AG04449 (cell line): ENCODE data around the gene ELP4.
"Not testable (repeated sequence)": the region's sequence is repeated elsewhere in the genome, so short reads cannot be mapped to it uniquely, and the experiment has no call there.

Source experiments
- CTCF ChIA-PET: fragments of 350-600 bp; formaldehyde crosslinking; extraction: SDS; loops from one replicate; lab custom pipeline; 2021; ENCODE audit warnings: antibody characterized with exemption; lab: Yijun Ruan, JAX
- POLR2A ChIA-PET: fragments of 400-600, 350-600 bp; formaldehyde crosslinking; extraction: SDS; loops from one replicate; lab custom pipeline; 2020; ENCODE audit warnings: antibody characterized with exemption, inconsistent platforms; lab: Yijun Ruan, JAX
- DNase-seq: peaks from one replicate; pipeline ENCODE4 v3.0.0-alpha.2; 2010; ENCODE audit warnings: low read depth, low spot score
- H3K4me3 ChIP-seq: 2 replicates; pipeline ENCODE4 v1.5.1; 2011; ENCODE audit warnings: low read depth, mild to moderate bottlenecking, control low read depth, low read length
- CTCF ChIP-seq: IDR thresholded peaks from one replicate; pipeline ENCODE4 v1.5.1; 2011; ENCODE audit warnings: mild to moderate bottlenecking, moderate library complexity, low read length, control low read depth, inconsistent platforms; ENCODE audit not compliant: insufficient read depth; ENCODE audit errors: missing control alignments

The ELP4 gene

GRCh38 chr11:31725176-31725575, 215.6 kb downstream of the ELP4 start:
- POLR2A ChIA-PET = no interaction called here
- CTCF ChIA-PET = no interaction called here
- DNase-seq = no peak
- H3K4me3 ChIP-seq = no peak overlapping the region
- no peak for TF ChIP-seq CTCF

- no peak for DNase-seq
- TF ChIP-seq CTCF = no peak
- CTCF ChIA-PET = no interaction called here
- POLR2A ChIA-PET = no interaction called here
- H3K4me3 ChIP-seq = no peak overlapping the region
These were observed 218.9 kb downstream of the ELP4 start for GRCh38 chr11:31728432-31728831.

GRCh38 chr11:31740131-31740530, 230.6 kb downstream of the ELP4 start:
- CTCF ChIA-PET = no interaction called here
- no peak for TF ChIP-seq CTCF
- no peak overlapping the region for H3K4me3 ChIP-seq
- no peak for DNase-seq
- POLR2A ChIA-PET = no interaction called here

GRCh38 chr11:31740731-31741368, 231.3 kb downstream of the ELP4 start:
- CTCF ChIA-PET, H3K4me3 ChIP-seq, DNase-seq, POLR2A ChIA-PET: not testable (repeated sequence)

GRCh38 chr11:31747581-31747980, 238.0 kb downstream of the ELP4 start:
- TF ChIP-seq CTCF = no peak
- POLR2A ChIA-PET = no interaction called here
- no peak for DNase-seq
- no peak overlapping the region for H3K4me3 ChIP-seq
- CTCF ChIA-PET = interaction anchor here (1.3 kb wide), 1 partner anchor 9 kb away, joined by 3 read pairs; no protein-coding TSS in a partner anchor

- TF ChIP-seq CTCF = no peak
- H3K4me3 ChIP-seq = no peak overlapping the region
- ChIA-PET CTCF (no interaction called here), POLR2A (no interaction called here)
- DNase-seq = no peak
These were observed 247.8 kb downstream of the ELP4 start for GRCh38 chr11:31757260-31757835.

- CTCF ChIA-PET = no interaction called here
- no peak overlapping the region for H3K4me3 ChIP-seq
- TF ChIP-seq CTCF = no peak
- POLR2A ChIA-PET = no interaction called here
- no peak for DNase-seq
These were observed 252.1 kb downstream of the ELP4 start for GRCh38 chr11:31761636-31762035.
